Heart left ventricle (tissue), 16 donors: Measurements from ENCODE around the gene OPN1SW. TPM values are rescaled to one million over a fixed set of nuclear protein-coding genes. Genes with fewer than 3 reads are reported as not detected.

Source experiments
- ATAC-seq, 4 donors: fragments of 200-7000 bp; cut with Tn5 transposase; one replicate each; pipeline ENCODE4 v1.9.1; 2020 to 2022; ENCODE audit warnings: moderate library complexity in 4 of 4, mild to moderate bottlenecking in 3 of 4, moderate number of reproducible peaks in 1 of 4
- DNase-seq, 5 donors: peaks; one replicate each; pipeline ENCODE4 v3.0.0-alpha.2; 2020
- H3K27ac ChIP-seq, 12 donors: fragments of 200-600 bp; sonication (generic) in 4 of 12; one replicate each; pipeline versions ENCODE4 v1.5.0 to v1.8.0; 2016 to 2022; ENCODE audit warnings: mild to moderate bottlenecking in 2 of 12
- H3K27me3 ChIP-seq, 9 donors: fragments of 200-600 bp; sonication (generic) in 2 of 9; one replicate each; pipeline versions ENCODE4 v1.5.1 to v1.8.0; 2016 to 2022; ENCODE audit warnings: mild to moderate bottlenecking in 3 of 9
- H3K36me3 ChIP-seq, 9 donors: fragments of 200-600 bp; sonication (generic) in 2 of 9; one replicate each; pipeline versions ENCODE4 v1.5.0 to v1.8.0; 2018 to 2022; ENCODE audit warnings: mild to moderate bottlenecking in 2 of 9
- H3K4me1 ChIP-seq, 12 donors: fragments of 200-600 bp; sonication (generic) in 4 of 12; one replicate each; pipeline versions ENCODE4 v1.5.0 to v1.8.0; 2016 to 2022; ENCODE audit warnings: mild to moderate bottlenecking in 3 of 12
- H3K4me3 ChIP-seq, 12 donors: fragments of 200-600 bp; sonication (generic) in 4 of 12; one replicate each; pipeline versions ENCODE4 v1.5.0 to v1.8.0; 2017 to 2022; ENCODE audit warnings: mild to moderate bottlenecking in 9 of 12, moderate library complexity in 4 of 12
- H3K9me3 ChIP-seq, 12 donors: fragments of 200-600 bp; sonication (generic) in 4 of 12; one replicate each; pipeline versions ENCODE4 v1.5.0 to v1.8.0; 2016 to 2022; ENCODE audit warnings: mild to moderate bottlenecking in 1 of 12
- POLR2A ChIP-seq, 2 donors: fragments of 450-650 bp; IDR thresholded peaks; one replicate each; pipeline ENCODE4 v1.6.1; 2017; ENCODE audit warnings: antibody characterized with exemption in 2 of 2, mild to moderate bottlenecking in 2 of 2, moderate library complexity in 2 of 2
- WGBS, 4 donors: extraction: QIAGEN DNeasy Blood & Tissue Kit in 2 of 4; methylation state at CpG; one replicate each; pipeline versions ENCODE4 v1.1.5 to v1.1.7; 2013 to 2018; 5-methylcytosine and 5-hydroxymethylcytosine counted together
- intact Hi-C, 10 donors: fragments of 100-400 bp; cut with DNase I; formaldehyde crosslinking; loops; one replicate each; pipeline versions ENCODE4 v1.11.1 to v1.14.2; 2022
- long read RNA-seq, 3 donors: library from polyadenylated mRNA; unstranded; transcript quantifications; one replicate each; pipeline ENCODE4 v2.0.0, GENCODE V29; 2020 to 2021
- polyA plus RNA-seq, 2 donors: library from polyadenylated mRNA; stranded (reverse); fragments of 200-250 nt; gene quantifications; one replicate each; pipeline ENCODE4 v1.2.3, GENCODE V29; 2013
- total RNA-seq, 9 donors: library from RNA; depleted of rRNA in 2 of 9; stranded (reverse); fragments of >200 nt in 2 of 9; fragmentation: NEBNext Ultra II Directional in 3 of 9; extraction: Animal tissue kit (Norgen Biotek cat#: 25700) in 3 of 9; gene quantifications; one replicate each; pipeline versions ENCODE4 v1.1.0 to v1.2.4, GENCODE V29; 2016 to 2023
- TF ChIP-seq, protein P1 (sequence below), 12 donors: fragments of 200-600 bp; sonication (generic) in 4 of 12; IDR thresholded peaks; one replicate each; pipeline versions ENCODE4 v1.5.0 to v1.8.0; 2018 to 2022; ENCODE audit warnings: antibody characterized with exemption in 12 of 12, mild to moderate bottlenecking in 5 of 12
- donor health status: ischemic (EF 13 %, LVEDD 7.1; RV severe dilation, severe dysfunction).
- donor health status: healthy with polysubstance abuse.
- donor health status: DM: no; HTN: yes; CAD: no.
- donor health status: DM: no; HTN: no; CAD: no.
- donor health status: ischemic (EF 25% LVEDD 6.9; RV normal size, moderate dysfunction).
- donor health status: ischemic (EF 25% LVEDD 5.7; RV mildly dilated, moderate dysfunction).
- donor health status: healthy.
- donor health status: DM: yes; HTN: yes; CAD: no.
- donor health status: ischemic (EF 35%, LVEDD 5.7; RV mildly dilated, moderate dysfunction).
- donor health status: nonischemic (EF 11% LVEDD 7.7; RV severe dilation, severe dysfunction).
- donor health status: DM: yes; HTN: yes; CAD: no.
- donor health status: PGD.
- donor health status: ischemic (EF 29% LVEDD 5.4; RV normal size, mild dysfunction).
- donor health status: nonischemic (EF 23%, LVEDD 6.1; RV moderate dilation, normal function).

Gene OPN1SW, protein sequence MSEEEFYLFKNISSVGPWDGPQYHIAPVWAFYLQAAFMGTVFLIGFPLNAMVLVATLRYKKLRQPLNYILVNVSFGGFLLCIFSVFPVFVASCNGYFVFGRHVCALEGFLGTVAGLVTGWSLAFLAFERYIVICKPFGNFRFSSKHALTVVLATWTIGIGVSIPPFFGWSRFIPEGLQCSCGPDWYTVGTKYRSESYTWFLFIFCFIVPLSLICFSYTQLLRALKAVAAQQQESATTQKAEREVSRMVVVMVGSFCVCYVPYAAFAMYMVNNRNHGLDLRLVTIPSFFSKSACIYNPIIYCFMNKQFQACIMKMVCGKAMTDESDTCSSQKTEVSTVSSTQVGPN
- not detected for total RNA-seq
- polyA plus RNA-seq, result not detected
- long read RNA-seq, donor 1, partial matches to known transcripts, result 0 of 1 reads
- long read RNA-seq, donor 1, other reads (novel, unspliced or antisense), result 1 of 1 reads
- long read RNA-seq, donor 2, partial matches to known transcripts, result 0 of 1 reads
- long read RNA-seq, donor 2, other reads (novel, unspliced or antisense), result 1 of 1 reads
- long read RNA-seq, donor 3, partial matches to known transcripts, result 0 of 5 reads
- long read RNA-seq, donor 3, other reads (novel, unspliced or antisense), result 5 of 5 reads

DNA sequence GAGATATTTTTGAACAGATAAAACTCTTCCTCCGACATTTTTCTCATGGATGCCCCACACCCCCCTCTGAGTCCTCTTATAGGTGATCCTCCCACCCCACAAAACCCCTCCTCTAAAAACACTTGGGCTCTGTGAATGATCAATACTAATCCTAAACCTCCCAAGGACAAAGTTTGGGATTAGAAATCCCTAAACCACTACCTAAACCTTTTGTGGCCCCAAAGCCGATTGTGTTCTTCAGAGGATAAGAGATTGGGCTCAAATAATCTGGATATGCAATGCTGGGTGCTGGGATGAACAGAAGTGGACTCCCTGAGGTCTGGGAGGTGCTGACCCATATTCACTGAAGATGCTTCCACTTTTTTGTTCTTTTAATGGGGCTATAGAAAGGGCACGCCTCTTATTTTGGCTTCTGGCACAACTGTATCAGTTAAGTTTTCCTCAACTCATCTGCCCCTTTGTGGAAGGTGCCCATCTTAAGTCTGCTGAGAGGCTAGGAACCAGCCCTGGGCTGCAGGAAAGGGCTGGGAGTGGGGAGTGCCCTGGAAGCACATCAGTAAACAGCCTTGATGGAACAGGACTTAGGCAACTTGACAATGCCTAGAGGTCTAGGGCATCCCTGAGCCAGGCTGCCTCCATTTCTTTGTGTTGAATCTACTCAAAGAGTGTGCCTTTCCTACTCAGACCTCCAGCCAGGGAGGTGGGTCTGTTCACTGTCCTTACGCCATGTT lies at the start of gene OPN1SW:
Gene OPN1SW, minus strand, starts transcription at position 51 of the 731 bp plus-strand sequence. Its CDS starts 13 bp downstream, at position 38.
- no peak for TF ChIP-seq POLR2A (IDR thresholded peaks at IDR 0.05)
- TF ChIP-seq, protein P1, sequence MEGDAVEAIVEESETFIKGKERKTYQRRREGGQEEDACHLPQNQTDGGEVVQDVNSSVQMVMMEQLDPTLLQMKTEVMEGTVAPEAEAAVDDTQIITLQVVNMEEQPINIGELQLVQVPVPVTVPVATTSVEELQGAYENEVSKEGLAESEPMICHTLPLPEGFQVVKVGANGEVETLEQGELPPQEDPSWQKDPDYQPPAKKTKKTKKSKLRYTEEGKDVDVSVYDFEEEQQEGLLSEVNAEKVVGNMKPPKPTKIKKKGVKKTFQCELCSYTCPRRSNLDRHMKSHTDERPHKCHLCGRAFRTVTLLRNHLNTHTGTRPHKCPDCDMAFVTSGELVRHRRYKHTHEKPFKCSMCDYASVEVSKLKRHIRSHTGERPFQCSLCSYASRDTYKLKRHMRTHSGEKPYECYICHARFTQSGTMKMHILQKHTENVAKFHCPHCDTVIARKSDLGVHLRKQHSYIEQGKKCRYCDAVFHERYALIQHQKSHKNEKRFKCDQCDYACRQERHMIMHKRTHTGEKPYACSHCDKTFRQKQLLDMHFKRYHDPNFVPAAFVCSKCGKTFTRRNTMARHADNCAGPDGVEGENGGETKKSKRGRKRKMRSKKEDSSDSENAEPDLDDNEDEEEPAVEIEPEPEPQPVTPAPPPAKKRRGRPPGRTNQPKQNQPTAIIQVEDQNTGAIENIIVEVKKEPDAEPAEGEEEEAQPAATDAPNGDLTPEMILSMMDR (IDR thresholded peaks at IDR 0.05), result no peak
- 97 to 100% (median 99%) methylated on average over 4 of the region's 4 CpGs for WGBS, 4 donors

DNA sequence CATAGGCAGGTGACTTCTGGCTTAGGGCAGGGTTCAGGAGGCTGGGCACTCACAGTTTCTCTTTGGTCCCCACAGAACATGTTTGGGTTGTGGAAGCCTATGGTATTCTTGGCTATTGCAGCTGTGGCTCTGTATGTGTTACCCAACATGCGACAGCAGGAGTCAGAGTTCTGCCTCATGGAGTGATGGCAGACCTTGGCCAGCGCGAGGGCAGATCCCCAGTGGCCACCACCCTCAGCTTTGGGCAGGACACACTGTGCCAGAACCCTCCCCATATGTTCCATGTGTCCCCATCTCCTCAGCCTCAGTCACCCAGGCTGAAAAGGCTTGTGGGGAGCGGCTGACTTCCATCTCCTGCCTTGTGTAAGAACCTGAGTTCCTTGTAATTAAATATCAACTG lies 46.1 kb upstream of the OPN1SW start:
- intact Hi-C loops, result loop anchor here in 1 of 10 donors (10.0 kb wide), 1 partner anchor 67 kb away; no protein-coding TSS in a partner anchor
- WGBS, 4 donors, result 84 to 95% (median 93%) methylated on average over 4 of the region's 4 CpGs

More for the DNA sequence above, at the start of gene OPN1SW:
- Histone ChIP-seq H3K36me3 (peaks cover 0 to 38% (median 28%) of the 10 kb centered on the region in 9 donors), H3K27ac (no peak within 1 kb of the TSS), H3K27me3 (no peaks in the 10 kb centered on the region), H3K4me1 (peaks cover 0 to 3% (median 0%) of the 10 kb centered on the region in 12 donors), H3K4me3 (no peak within 1 kb of the TSS), H3K9me3 (peaks cover 0 to 16% (median 8%) of the 10 kb centered on the region in 12 donors)
- ATAC-seq, result no peak
- intact Hi-C loops, result no loop called here
- no peak for DNase-seq

DNA sequence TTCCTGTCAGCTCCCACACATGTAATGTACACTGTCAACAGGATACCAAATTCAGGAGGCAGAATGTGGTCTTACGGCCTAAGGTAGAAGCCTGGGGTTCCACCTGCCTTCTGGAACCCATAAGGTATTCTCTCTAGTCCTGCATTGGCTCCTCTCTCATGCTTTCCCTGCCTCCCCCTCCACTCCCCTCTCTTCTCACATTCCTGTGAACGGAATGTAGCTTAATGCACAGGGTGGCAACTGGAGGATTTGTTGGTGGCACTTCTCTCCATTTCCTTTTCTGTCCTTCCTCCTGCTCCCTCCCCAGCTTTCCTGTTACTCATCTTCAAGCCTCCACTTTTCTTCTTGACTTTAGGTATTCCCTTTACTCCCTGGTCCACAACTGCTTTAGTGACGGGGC lies 43.1 kb upstream of the OPN1SW start:
- DNase-seq (no peak), ATAC-seq (no peak)
- intact Hi-C loops, result no loop called here
- TF ChIP-seq, protein P1 (IDR thresholded peaks at IDR 0.05), result no peak
- TF ChIP-seq POLR2A (IDR thresholded peaks at IDR 0.05), result no peak
- Histone ChIP-seq H3K27ac (no peak overlapping the region), H3K4me1 (no peaks in the 10 kb centered on the region), H3K9me3 (no peaks in the 10 kb centered on the region), H3K27me3 (no peaks in the 10 kb centered on the region), H3K36me3 (no peaks in the 10 kb centered on the region), H3K4me3 (no peak overlapping the region)
- WGBS, 4 donors, result 74 to 79% (median 76%) methylated on average over 3 of the region's 3 CpGs

More for the DNA sequence above, 46.1 kb upstream of the OPN1SW start:
- ATAC-seq (peak in 2 of 4 donors; percentile 21 to 25), DNase-seq (no peak)
- peaks cover 0 to 6% (median 0%) of the 10 kb centered on the region in 12 donors for H3K4me1 ChIP-seq
- H3K36me3 ChIP-seq, result no peaks in the 10 kb centered on the region
- no peak overlapping the region for H3K4me3 ChIP-seq
- no peak overlapping the region for H3K27ac ChIP-seq
- H3K27me3 ChIP-seq, result no peaks in the 10 kb centered on the region
- TF ChIP-seq POLR2A (IDR thresholded peaks at IDR 0.05), result no peak
- TF ChIP-seq, protein P1 (IDR thresholded peaks at IDR 0.05), result no peak
- no peaks in the 10 kb centered on the region for H3K9me3 ChIP-seq
